ENCODE data around the gene PLXNA4. TPM values are rescaled to one million over a fixed set of nuclear protein-coding genes. Genes with fewer than 3 reads are reported as not detected.

Gene PLXNA4
- total and polyA plus RNA-seq, 2 experiments from 2014 or later, result 0.32 TPM; not detected in 1

DNA sequence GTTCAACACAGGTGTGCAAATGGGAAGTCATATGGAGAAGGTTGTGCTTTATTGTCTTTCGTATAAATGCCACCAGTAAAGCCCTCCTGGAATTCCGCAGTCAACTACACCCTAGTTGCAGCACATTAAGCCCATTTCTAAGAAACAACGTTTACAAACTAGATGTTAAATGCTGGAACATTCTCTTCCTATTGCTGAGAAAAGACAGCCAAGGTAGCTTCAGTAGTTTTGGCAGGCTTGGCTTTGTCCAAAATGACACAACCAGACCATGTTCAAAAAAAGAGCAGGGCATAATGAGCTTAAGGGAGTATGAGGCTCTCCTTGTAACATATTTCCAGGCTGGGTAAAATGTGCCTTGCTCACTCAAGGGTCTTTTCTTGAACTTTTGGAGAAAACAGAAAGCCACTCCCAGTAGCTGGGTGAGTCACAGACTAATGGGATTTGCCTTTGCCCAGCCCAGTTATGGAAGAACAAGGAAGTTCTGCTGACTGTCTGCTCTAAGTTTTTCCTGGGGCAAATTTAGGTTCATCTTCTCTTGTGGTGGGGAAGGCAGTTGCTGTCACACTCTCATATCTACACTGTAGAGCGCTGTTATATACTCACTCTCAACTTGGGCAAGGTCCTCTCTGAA lies 238.7 kb downstream of the PLXNA4 start:
- Histone ChIP-seq H3K9me2 (ENCODE audit: insufficient read depth) (no peaks in the 10 kb centered on the region), H3K27ac (no peak overlapping the region), H3K27me3 (replicated peaks; ENCODE audit: insufficient read depth) (no peaks in the 10 kb centered on the region), H4K20me1 (ENCODE audit: insufficient read depth) (no peaks in the 10 kb centered on the region), H2AFZ (no peak overlapping the region), H3K4me3 (no peak overlapping the region), H3K36me3 (ENCODE audit: low read depth) (no peaks in the 10 kb centered on the region), H3K4me2 (ENCODE audit: unreplicated experiment) (no peak overlapping the region), H3K9ac (no peak overlapping the region), H3K9me3 (ENCODE audit: low read depth) (no peaks in the 10 kb centered on the region), H3K4me1 (ENCODE audit: insufficient read depth) (no peaks in the 10 kb centered on the region), H3K79me2 (ENCODE audit: insufficient read depth) (no peaks in the 10 kb centered on the region), H3F3A (ENCODE audit: insufficient read depth) (no peaks in the 10 kb centered on the region)
- in situ Hi-C loops (cut with MboI), result no loop called here
- 52 to 53% methylated on average over 4 of the region's 4 CpGs for WGBS, 2 experiments (ENCODE audit: low coverage in 1 of 2, low lambda C conversion rate in 2 of 2, missing lambda C conversion rate in 2 of 2)
- TF ChIP-seq EZH2 (IDR thresholded peaks at IDR 0.05; ENCODE audit: insufficient read depth, poor library complexity, severe bottlenecking) (no peak), EZH2phosphoT487 (IDR thresholded peaks at IDR 0.05; ENCODE audit: insufficient read depth, low read depth) (no peak)
- no peak for DNase-seq

GRCh38 chr7:132336797-132337196 lies 239.5 kb downstream of the PLXNA4 start:
- TF ChIP-seq EZH2 (IDR thresholded peaks at IDR 0.05; ENCODE audit: insufficient read depth, poor library complexity, severe bottlenecking) (no peak), EZH2phosphoT487 (IDR thresholded peaks at IDR 0.05; ENCODE audit: insufficient read depth, low read depth) (no peak)
- no peaks in the 10 kb centered on the region for H3K9me2 ChIP-seq (ENCODE audit: insufficient read depth)
- H3K9ac ChIP-seq, result no peak overlapping the region
- H3K27ac ChIP-seq, result no peak overlapping the region
- H4K20me1 ChIP-seq (ENCODE audit: insufficient read depth), result no peaks in the 10 kb centered on the region
- H3K4me1 ChIP-seq (ENCODE audit: insufficient read depth), result no peaks in the 10 kb centered on the region
- no peak overlapping the region for H3K4me2 ChIP-seq (ENCODE audit: unreplicated experiment)
- WGBS, 2 experiments (ENCODE audit: low coverage in 1 of 2, low lambda C conversion rate in 2 of 2, missing lambda C conversion rate in 2 of 2), result 74 to 75% methylated on average over 5 of the region's 5 CpGs
- no peak for DNase-seq
- H3K79me2 ChIP-seq (ENCODE audit: insufficient read depth), result no peaks in the 10 kb centered on the region
- H3K27me3 ChIP-seq (replicated peaks; ENCODE audit: insufficient read depth), result no peaks in the 10 kb centered on the region
- H3K4me3 ChIP-seq, result no peak overlapping the region
- in situ Hi-C loops (cut with MboI), result no loop called here
- no peaks in the 10 kb centered on the region for H3F3A ChIP-seq (ENCODE audit: insufficient read depth)
- no peaks in the 10 kb centered on the region for H3K36me3 ChIP-seq (ENCODE audit: low read depth)
- no peak overlapping the region for H2AFZ ChIP-seq
- no peaks in the 10 kb centered on the region for H3K9me3 ChIP-seq (ENCODE audit: low read depth)

DNA sequence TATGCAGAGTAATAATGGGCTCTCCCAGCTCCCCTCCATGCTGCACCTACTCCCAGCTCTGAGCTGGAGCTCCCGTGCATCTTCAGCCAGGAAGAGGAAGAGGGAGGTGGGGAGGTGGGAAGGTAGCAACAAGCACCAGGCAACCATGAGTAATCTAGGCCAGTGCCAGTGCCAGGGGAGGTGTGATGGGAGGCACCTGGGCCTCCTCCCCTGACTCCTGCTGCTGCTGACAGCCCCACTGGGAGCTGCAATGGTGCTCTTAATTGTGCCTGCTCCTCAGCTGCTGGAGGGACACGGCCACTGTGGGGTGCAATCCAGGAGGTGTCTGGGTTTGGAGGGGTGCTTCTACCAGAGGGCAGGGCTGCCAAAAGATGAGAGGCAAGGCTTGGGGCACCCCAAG lies 243.0 kb downstream of the PLXNA4 start:
- H3K9ac ChIP-seq, result no peak overlapping the region
- WGBS, 2 experiments (ENCODE audit: low coverage in 1 of 2, low lambda C conversion rate in 2 of 2, missing lambda C conversion rate in 2 of 2), result 48% methylated on average over 2 of the region's 2 CpGs
- H3K9me2 ChIP-seq (ENCODE audit: insufficient read depth), result no peaks in the 10 kb centered on the region
- 0 out of 2 replicates have a peak, but pooled peaks cover 5% of the 10 kb centered on the region for H3K27me3 ChIP-seq (replicated peaks; ENCODE audit: insufficient read depth)
- TF ChIP-seq EZH2phosphoT487 (IDR thresholded peaks at IDR 0.05; ENCODE audit: insufficient read depth, low read depth) (no peak), EZH2 (IDR thresholded peaks at IDR 0.05; ENCODE audit: insufficient read depth, poor library complexity, severe bottlenecking) (no peak)
- no peak overlapping the region for H2AFZ ChIP-seq
- in situ Hi-C loops (cut with MboI), result no loop called here
- no peaks in the 10 kb centered on the region for H3K9me3 ChIP-seq (ENCODE audit: low read depth)
- H4K20me1 ChIP-seq (ENCODE audit: insufficient read depth), result no peaks in the 10 kb centered on the region
- H3F3A ChIP-seq (ENCODE audit: insufficient read depth), result no peaks in the 10 kb centered on the region
- DNase-seq, result no peak
- H3K4me1 ChIP-seq (ENCODE audit: insufficient read depth), result no peaks in the 10 kb centered on the region
- H3K4me3 ChIP-seq, result no peak overlapping the region
- H3K79me2 ChIP-seq (ENCODE audit: insufficient read depth), result no peaks in the 10 kb centered on the region
- H3K27ac ChIP-seq, result no peak overlapping the region
- no peaks in the 10 kb centered on the region for H3K36me3 ChIP-seq (ENCODE audit: low read depth)
- no peak overlapping the region for H3K4me2 ChIP-seq (ENCODE audit: unreplicated experiment)

DNA sequence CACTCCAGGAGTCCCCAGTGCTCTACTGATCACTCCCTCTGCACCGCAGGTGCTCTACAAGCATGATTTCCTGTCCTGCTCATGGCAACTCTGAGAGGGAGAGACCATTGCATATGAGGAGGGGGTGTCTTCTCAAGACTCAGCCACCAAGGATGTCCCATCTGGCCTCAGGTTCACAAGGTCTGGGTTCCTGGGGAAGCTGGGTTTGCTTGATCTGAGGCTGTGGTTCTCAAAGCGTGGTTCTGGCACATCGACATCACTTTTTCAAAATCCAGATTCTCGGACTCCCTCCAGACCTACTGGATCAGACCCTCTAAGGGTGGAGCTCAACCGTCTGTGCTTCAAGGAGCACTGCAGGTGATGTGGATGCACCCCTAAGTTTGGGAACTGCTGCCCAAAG lies 247.5 kb downstream of the PLXNA4 start:
- WGBS, 2 experiments (ENCODE audit: low coverage in 1 of 2, low lambda C conversion rate in 2 of 2, missing lambda C conversion rate in 2 of 2), result 68 to 71% methylated on average over 5 of the region's 5 CpGs

More for the DNA sequence above, 247.5 kb downstream of the PLXNA4 start:
- Histone ChIP-seq H3K9me2 (ENCODE audit: insufficient read depth) (no peaks in the 10 kb centered on the region), H3K79me2 (ENCODE audit: insufficient read depth) (no peaks in the 10 kb centered on the region), H3K4me1 (ENCODE audit: insufficient read depth) (no peaks in the 10 kb centered on the region), H3K36me3 (ENCODE audit: low read depth) (no peaks in the 10 kb centered on the region), H3F3A (ENCODE audit: insufficient read depth) (no peaks in the 10 kb centered on the region), H3K9ac (no peak overlapping the region), H3K27me3 (replicated peaks; ENCODE audit: insufficient read depth) (peaks cover 11% of the 10 kb centered on the region; the same call in 1 of the 2 replicates), H2AFZ (no peak overlapping the region), H3K4me3 (no peak overlapping the region), H3K4me2 (ENCODE audit: unreplicated experiment) (no peak overlapping the region), H4K20me1 (ENCODE audit: insufficient read depth) (no peaks in the 10 kb centered on the region), H3K27ac (no peak overlapping the region), H3K9me3 (ENCODE audit: low read depth) (no peaks in the 10 kb centered on the region)
- no peak for TF ChIP-seq EZH2 (IDR thresholded peaks at IDR 0.05; ENCODE audit: insufficient read depth, poor library complexity, severe bottlenecking)
- TF ChIP-seq EZH2phosphoT487 (IDR thresholded peaks at IDR 0.05; ENCODE audit: insufficient read depth, low read depth), result no peak
- DNase-seq, result no peak
- in situ Hi-C loops (cut with MboI), result loop anchor here (10.0 kb wide), 1 partner anchor 256 kb away; no protein-coding TSS in a partner anchor

All from GM23248 (cell line).